ENCODE data around the gene ITGB5. TPM values are rescaled to one million over a fixed set of nuclear protein-coding genes. Genes with fewer than 3 reads are reported as not detected.

ITGB5 gene
- total and polyA plus RNA-seq, 2 donors (not counting 1 experiment from before 2014, with no cell fraction given), result 99.7 to 196 TPM

- DNase-seq (ENCODE audit: low read depth in 2 of 2), result no peak
- H3K4me3 ChIP-seq (replicated peaks in 1 of 4; ENCODE audit: control extremely low read depth in 1 of 4, insufficient read depth in 1 of 4, low read depth in 3 of 4, low read length in 4 of 4), result no peak overlapping the region
- no peak overlapping the region for H2AFZ ChIP-seq (ENCODE audit: low read length)
- no peak for TF ChIP-seq EZH2 (IDR thresholded peaks at IDR 0.05; ENCODE audit: low read length, missing control alignments)
- TF ChIP-seq CTCF (conservative IDR thresholded peaks at IDR 0.05 in 1 of 2, IDR thresholded peaks at IDR 0.05 in 1 of 2; ENCODE audit: low read depth in 1 of 2, low read length in 2 of 2), result no peak
- H4K20me1 ChIP-seq (ENCODE audit: control insufficient read depth, extremely low read depth, insufficient read depth, low read length), result no peaks in the 10 kb centered on the region
- no peaks in the 10 kb centered on the region for H3K27me3 ChIP-seq (ENCODE audit: control insufficient read depth, insufficient read depth, low read length)
- H3K4me2 ChIP-seq (ENCODE audit: extremely low read depth, insufficient read depth, low read length), result no peak overlapping the region
- peaks cover 11% of the 10 kb centered on the region for H3K4me1 ChIP-seq (ENCODE audit: control insufficient read depth, extremely low read depth, insufficient read depth, low read length)
- peaks cover 10% of the 10 kb centered on the region for H3K36me3 ChIP-seq (ENCODE audit: control insufficient read depth, insufficient read depth, low read length)
- no peak overlapping the region for H3K27ac ChIP-seq (ENCODE audit: insufficient read depth, low read length)
- H3K9ac ChIP-seq (ENCODE audit: insufficient read depth, low read length), result no peak overlapping the region
- H3K9me3 ChIP-seq (ENCODE audit: control insufficient read depth, insufficient read depth, low read depth, low read length), result no peaks in the 10 kb centered on the region
- H3K79me2 ChIP-seq (ENCODE audit: control insufficient read depth, insufficient read depth, low read length), result no peaks in the 10 kb centered on the region
Measured at GRCh38 chr3:124763644-124764358, 123.4 kb downstream of the ITGB5 start.

- DNase-seq (ENCODE audit: low read depth in 2 of 2), result no peak
- H3K4me2 ChIP-seq (ENCODE audit: extremely low read depth, insufficient read depth, low read length), result no peak overlapping the region
- H3K9me3 ChIP-seq (ENCODE audit: control insufficient read depth, insufficient read depth, low read depth, low read length), result no peaks in the 10 kb centered on the region
- no peaks in the 10 kb centered on the region for H4K20me1 ChIP-seq (ENCODE audit: control insufficient read depth, extremely low read depth, insufficient read depth, low read length)
- H3K4me1 ChIP-seq (ENCODE audit: control insufficient read depth, extremely low read depth, insufficient read depth, low read length), result peaks cover 11% of the 10 kb centered on the region
- TF ChIP-seq EZH2 (IDR thresholded peaks at IDR 0.05; ENCODE audit: low read length, missing control alignments) (no peak), CTCF (conservative IDR thresholded peaks at IDR 0.05 in 1 of 2, IDR thresholded peaks at IDR 0.05 in 1 of 2; ENCODE audit: low read depth in 1 of 2, low read length in 2 of 2) (no peak)
- H3K4me3 ChIP-seq (replicated peaks in 1 of 4; ENCODE audit: control extremely low read depth in 1 of 4, insufficient read depth in 1 of 4, low read depth in 3 of 4, low read length in 4 of 4), result no peak overlapping the region
- peaks cover 9% of the 10 kb centered on the region for H3K36me3 ChIP-seq (ENCODE audit: control insufficient read depth, insufficient read depth, low read length)
- no peaks in the 10 kb centered on the region for H3K79me2 ChIP-seq (ENCODE audit: control insufficient read depth, insufficient read depth, low read length)
- no peak overlapping the region for H2AFZ ChIP-seq (ENCODE audit: low read length)
- no peak overlapping the region for H3K9ac ChIP-seq (ENCODE audit: insufficient read depth, low read length)
- no peaks in the 10 kb centered on the region for H3K27me3 ChIP-seq (ENCODE audit: control insufficient read depth, insufficient read depth, low read length)
- no peak overlapping the region for H3K27ac ChIP-seq (ENCODE audit: insufficient read depth, low read length)
Measured at GRCh38 chr3:124763206-124763605, 124.0 kb downstream of the ITGB5 start.

GRCh38 chr3:124762661-124763011 is 124.5 kb downstream of the ITGB5 start:
- DNase-seq (ENCODE audit: low read depth in 2 of 2), result no peak
- Histone ChIP-seq H2AFZ (ENCODE audit: low read length) (no peak overlapping the region), H3K4me2 (ENCODE audit: extremely low read depth, insufficient read depth, low read length) (no peak overlapping the region), H3K36me3 (ENCODE audit: control insufficient read depth, insufficient read depth, low read length) (peaks cover 9% of the 10 kb centered on the region), H4K20me1 (ENCODE audit: control insufficient read depth, extremely low read depth, insufficient read depth, low read length) (no peaks in the 10 kb centered on the region), H3K79me2 (ENCODE audit: control insufficient read depth, insufficient read depth, low read length) (no peaks in the 10 kb centered on the region), H3K4me1 (ENCODE audit: control insufficient read depth, extremely low read depth, insufficient read depth, low read length) (peaks cover 11% of the 10 kb centered on the region), H3K27me3 (ENCODE audit: control insufficient read depth, insufficient read depth, low read length) (no peaks in the 10 kb centered on the region), H3K9ac (ENCODE audit: insufficient read depth, low read length) (no peak overlapping the region), H3K9me3 (ENCODE audit: control insufficient read depth, insufficient read depth, low read depth, low read length) (no peaks in the 10 kb centered on the region), H3K4me3 (replicated peaks in 1 of 4; ENCODE audit: control extremely low read depth in 1 of 4, insufficient read depth in 1 of 4, low read depth in 3 of 4, low read length in 4 of 4) (no peak overlapping the region), H3K27ac (ENCODE audit: insufficient read depth, low read length) (no peak overlapping the region)
- TF ChIP-seq EZH2 (IDR thresholded peaks at IDR 0.05; ENCODE audit: low read length, missing control alignments), result no peak
- no peak for TF ChIP-seq CTCF (conservative IDR thresholded peaks at IDR 0.05 in 1 of 2, IDR thresholded peaks at IDR 0.05 in 1 of 2; ENCODE audit: low read depth in 1 of 2, low read length in 2 of 2)

Data from fibroblast of lung (primary cell).